ENCODE measurements around the gene PES1.

DNA sequence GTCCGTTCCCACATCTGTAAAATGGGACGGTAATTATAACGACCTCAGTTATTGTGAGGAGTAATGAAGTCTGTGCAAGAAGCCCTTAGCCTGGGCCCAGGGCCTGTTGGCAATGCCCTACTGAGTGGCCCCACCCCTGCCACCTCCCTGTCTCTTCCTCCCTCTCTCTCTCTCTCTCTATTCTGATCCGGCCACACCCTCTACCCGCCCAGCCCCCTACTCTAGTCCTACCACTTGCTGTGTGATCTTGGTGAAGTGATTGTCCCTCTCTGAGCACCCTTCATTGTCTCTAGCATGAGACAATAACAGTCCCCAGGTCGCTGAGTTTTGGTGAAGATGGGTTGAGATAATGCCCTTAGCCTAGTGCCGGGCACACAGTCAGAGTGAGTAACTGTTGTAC is 37.7 kb downstream of the PES1 start:
- TF ChIP-seq CTCF (conservative IDR thresholded peaks at IDR 0.05; ENCODE audit: low read length) (no peak), EZH2phosphoT487 (IDR thresholded peaks at IDR 0.05; ENCODE audit: borderline replicate concordance) (no peak)
